Measurements from ENCODE around the gene PTPN14.

GRCh38 chr1:214498021-214498420, 53.4 kb downstream of the PTPN14 start:
- TF ChIP-seq CTCF (IDR thresholded peaks at IDR 0.05; ENCODE audit: low read depth, low read length) (no peak), MYC (IDR thresholded peaks at IDR 0.05; ENCODE audit: low read depth, low read length) (no peak), POLR2A (IDR thresholded peaks at IDR 0.05; ENCODE audit: extremely low read depth, insufficient read length) (no peak)

Measured in NB4 (cell line).